LNCaP clone FGC (cell line): Measurements from ENCODE around the gene RPRD2.

Experiments
- DNase-seq: peaks from one replicate; pipeline ENCODE4 v3.0.0-alpha.2; 2011; ENCODE audit warnings: low read depth
- H3K4me3 ChIP-seq: 2 replicates; pipeline ENCODE4 v1.5.1; 2011; ENCODE audit warnings: mild to moderate bottlenecking, low read depth, low read length, control low read depth
- TF ChIP-seq, protein P1 (sequence below): IDR thresholded peaks from 2 replicates; pipeline ENCODE4 v1.5.1; 2012; ENCODE audit warnings: mild to moderate bottlenecking; ENCODE audit not compliant: control insufficient read depth, insufficient read depth; ENCODE audit errors: extremely low read depth

RPRD2 gene

DNA sequence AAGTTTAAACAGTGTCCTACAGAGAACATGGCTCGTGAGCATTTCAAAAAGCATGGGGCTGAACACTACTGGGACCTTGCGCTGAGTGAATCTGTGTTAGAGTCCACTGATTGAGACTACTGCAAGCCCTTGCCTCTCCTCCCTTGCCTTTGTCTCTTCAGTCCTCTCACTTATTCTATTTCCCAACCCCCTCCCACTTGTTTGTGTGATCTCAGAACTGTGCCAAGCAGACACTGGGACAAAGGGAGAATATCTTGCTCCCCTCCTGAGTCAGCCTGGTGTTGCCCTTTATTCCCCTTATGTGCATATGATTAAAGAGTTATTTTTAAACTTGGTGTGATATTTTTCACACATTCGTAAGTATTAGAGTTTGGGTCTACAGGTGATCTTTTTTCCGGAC is 11.1 kb upstream of the RPRD2 start:
- DNase-seq, result no peak
- TF ChIP-seq, protein P1, sequence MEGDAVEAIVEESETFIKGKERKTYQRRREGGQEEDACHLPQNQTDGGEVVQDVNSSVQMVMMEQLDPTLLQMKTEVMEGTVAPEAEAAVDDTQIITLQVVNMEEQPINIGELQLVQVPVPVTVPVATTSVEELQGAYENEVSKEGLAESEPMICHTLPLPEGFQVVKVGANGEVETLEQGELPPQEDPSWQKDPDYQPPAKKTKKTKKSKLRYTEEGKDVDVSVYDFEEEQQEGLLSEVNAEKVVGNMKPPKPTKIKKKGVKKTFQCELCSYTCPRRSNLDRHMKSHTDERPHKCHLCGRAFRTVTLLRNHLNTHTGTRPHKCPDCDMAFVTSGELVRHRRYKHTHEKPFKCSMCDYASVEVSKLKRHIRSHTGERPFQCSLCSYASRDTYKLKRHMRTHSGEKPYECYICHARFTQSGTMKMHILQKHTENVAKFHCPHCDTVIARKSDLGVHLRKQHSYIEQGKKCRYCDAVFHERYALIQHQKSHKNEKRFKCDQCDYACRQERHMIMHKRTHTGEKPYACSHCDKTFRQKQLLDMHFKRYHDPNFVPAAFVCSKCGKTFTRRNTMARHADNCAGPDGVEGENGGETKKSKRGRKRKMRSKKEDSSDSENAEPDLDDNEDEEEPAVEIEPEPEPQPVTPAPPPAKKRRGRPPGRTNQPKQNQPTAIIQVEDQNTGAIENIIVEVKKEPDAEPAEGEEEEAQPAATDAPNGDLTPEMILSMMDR, result no peak
- H3K4me3 ChIP-seq, result no peak overlapping the region

DNA sequence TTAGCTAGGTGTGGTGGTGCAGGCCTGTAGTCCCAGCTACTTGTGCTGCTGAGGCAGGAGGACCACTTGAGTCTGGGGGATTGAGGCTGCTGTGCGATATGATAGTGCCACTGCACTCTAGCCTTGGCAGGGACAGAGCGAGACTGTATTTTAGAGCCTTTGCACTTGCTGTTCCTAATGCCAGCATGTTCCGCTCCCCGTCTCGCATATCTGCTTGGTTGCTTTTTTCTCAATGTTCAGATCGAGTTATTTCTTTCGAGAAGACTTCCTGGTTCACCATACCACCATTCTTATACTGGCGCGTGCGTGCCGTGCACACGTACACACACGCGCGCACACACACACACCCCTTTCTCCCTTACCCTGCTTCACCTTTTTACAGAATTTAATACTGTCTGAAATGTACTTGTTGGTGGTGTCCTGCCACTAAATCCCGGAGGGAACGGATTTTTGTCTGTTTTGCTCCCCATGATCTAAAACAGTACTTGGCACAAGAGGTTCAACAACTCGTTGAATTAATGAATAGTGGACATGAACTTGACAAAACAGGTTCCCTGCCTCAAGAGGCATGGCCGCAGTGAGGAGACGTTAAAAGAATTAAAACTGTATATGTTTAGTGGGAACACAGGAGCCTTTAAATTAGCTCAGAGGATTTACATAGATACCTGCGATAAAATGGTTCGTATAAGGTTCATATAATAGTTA is 1.1 kb upstream of the RPRD2 start:
- DNase-seq, result no peak
- TF ChIP-seq, protein P1, result no peak
- peak overlapping the region; percentile 88 for H3K4me3 ChIP-seq

DNA sequence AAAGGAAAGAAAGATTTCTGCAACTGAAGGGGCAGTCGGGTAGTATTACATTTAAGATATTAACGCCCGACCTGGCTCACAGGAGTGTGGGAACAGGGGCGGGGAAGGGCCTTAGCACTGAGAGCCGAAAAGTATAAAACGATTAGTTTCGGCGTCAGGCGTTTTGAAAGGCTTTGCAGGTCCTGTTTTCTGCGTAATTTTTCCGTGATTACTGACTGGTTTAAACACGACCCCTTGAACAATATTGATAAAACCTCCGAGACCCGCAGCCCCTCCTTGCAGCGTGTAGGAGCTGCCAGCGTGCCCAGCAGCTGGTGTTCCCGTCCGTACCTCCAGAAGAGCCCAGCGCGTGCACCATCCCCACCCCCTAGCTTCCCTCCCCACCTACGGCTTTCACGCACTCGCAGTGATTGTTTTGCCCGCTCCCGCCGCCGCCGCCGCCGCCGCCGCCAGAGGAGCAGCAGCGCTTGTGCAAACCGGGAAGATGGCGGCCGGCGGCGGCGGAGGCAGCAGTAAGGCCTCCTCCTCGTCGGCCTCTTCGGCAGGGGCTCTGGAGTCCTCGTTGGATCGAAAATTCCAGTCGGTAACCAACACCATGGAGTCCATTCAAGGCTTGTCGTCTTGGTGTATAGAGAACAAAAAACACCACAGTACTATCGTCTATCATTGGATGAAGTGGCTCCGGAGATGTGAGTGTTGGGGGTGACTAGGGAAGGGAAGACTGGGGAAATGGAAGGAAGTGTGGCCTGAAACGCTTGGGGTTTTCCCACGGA is 470 bp downstream of the RPRD2 start:
- H3K4me3 ChIP-seq, result peak overlapping the region; percentile 88
- TF ChIP-seq, protein P1, result no peak
- DNase-seq, result no peak

DNA sequence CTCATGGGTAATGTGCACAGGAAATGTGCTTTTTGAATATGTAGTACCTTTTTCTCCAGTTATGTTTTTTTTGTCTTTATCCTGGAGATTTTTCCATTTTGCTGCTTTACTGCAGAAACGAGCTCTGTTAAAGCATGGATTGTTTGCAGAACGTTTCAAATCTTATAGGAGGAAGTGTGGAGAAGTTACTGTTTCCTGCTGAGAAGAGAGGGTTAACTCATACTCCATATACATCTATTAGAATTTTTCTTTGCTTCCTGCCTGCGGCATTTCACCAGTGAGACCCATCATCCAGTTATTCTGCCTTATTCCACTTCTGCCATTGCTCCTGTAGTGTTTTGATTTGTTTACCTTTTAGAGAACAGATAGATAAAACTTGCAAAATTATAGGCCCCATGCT is 2.0 kb downstream of the RPRD2 start:
- no peak for DNase-seq
- TF ChIP-seq, protein P1, result no peak
- H3K4me3 ChIP-seq, result peak overlapping the region; percentile 88

DNA sequence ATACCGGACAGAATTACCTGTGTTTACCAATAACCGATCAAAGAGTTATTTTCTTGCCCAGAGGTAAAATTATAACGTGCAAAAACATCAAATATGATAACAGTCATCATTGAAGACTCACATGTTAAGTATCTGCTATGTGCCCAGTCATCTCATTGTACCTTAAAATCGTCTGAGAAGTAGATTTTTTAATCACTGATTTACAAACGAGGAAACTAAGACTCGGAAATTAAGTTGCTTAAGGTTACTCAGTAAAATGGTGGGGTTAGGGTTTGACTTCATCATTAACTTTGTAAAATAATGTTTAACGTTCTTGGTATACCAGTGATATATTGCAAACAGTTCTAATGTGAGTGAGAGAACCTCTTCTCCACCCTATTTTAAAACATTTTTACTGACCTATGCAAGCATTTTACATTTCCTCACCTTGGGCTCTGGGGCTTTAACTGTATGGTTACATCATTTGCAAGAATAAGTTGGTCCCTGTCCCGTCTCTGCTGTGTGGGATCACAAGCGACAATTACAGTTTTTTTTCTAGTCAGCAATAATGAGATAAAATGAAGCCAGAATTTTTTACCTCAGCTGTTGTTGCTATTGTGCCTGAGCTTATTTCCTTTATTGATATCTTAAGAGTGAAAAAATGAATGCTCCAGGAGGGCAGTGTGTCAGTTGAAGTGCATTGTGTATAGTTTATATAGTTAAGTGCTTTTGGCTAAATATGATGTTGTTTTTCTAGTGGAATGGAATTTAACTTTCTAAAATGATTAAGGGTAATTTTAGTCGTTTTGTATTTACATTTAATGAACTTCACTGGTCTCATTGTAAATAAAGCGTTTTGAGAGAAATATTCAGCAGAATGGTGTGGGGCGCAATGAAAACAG is 2.7 kb downstream of the RPRD2 start:
- no peak for DNase-seq
- TF ChIP-seq, protein P1, result no peak
- peak overlapping the region; percentile 88 for H3K4me3 ChIP-seq

DNA sequence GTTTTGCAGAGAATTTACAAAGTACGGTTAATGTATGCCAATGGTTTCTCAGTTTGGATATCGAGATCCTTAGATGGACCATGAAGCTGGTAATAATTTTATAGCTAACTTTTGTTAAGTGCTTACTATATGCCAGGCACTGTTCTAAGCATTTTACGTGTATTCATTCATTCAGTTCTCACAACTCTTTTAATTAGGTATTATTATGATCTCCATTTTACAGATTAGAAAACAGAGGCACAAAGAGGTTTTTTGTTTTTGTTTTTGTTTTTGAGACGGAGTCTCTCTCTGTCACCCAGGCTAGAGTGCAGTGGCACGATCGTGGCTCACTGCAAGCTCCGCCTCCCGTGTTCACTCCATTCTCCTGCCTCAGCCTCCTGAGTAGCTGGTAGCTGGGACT is 7.2 kb downstream of the RPRD2 start:
- no peak overlapping the region for H3K4me3 ChIP-seq
- no peak for DNase-seq
- TF ChIP-seq, protein P1, result no peak
